Parathyroid adenoma (tissue), 2 donors: Measurements from ENCODE around the gene TRMT10A.
A peak's percentile ranks its signal among the peaks of the same experiment; 100 is the strongest.

Experiments used
- H2AFZ ChIP-seq: fragments of 300-600 bp; sonication (generic); one replicate; pipeline ENCODE4 v1.7.0; 2017; ENCODE audit warnings: antibody characterized with exemption, mild to moderate bottlenecking
- H3K27ac ChIP-seq: fragments of 300-600 bp; sonication (generic); one replicate; pipeline ENCODE4 v1.7.0; 2017
- H3K27me3 ChIP-seq: fragments of 300-600 bp; sonication (generic); one replicate; pipeline ENCODE4 v1.7.0; 2017; ENCODE audit warnings: low read length; ENCODE audit not compliant: control insufficient read depth, insufficient read depth
- H3K36me3 ChIP-seq: fragments of 300-600 bp; sonication (generic); one replicate; pipeline ENCODE4 v1.7.0; 2017; ENCODE audit warnings: low read length; ENCODE audit not compliant: control insufficient read depth, insufficient read depth
- H3K4me1 ChIP-seq: fragments of 300-600 bp; sonication (generic); one replicate; pipeline ENCODE4 v1.7.0; 2017; ENCODE audit warnings: control low read depth
- H3K4me2 ChIP-seq: fragments of 300-600 bp; sonication (generic); one replicate; pipeline ENCODE4 v1.7.0; 2017; ENCODE audit warnings: low read length
- H3K4me3 ChIP-seq: fragments of 300-600 bp; sonication (generic); one replicate; pipeline ENCODE4 v1.7.0; 2017; ENCODE audit warnings: low read depth, low read length
- H3K79me2 ChIP-seq: fragments of 300-600 bp; sonication (generic); one replicate; pipeline ENCODE4 v1.7.0; 2017; ENCODE audit warnings: control low read depth
- H3K9ac ChIP-seq: fragments of 300-600 bp; sonication (generic); one replicate; pipeline ENCODE4 v1.7.0; 2017; ENCODE audit warnings: mild to moderate bottlenecking
- H3K9me3 ChIP-seq: fragments of 300-600 bp; sonication (generic); one replicate; pipeline ENCODE4 v1.7.0; 2017; ENCODE audit warnings: low read length; ENCODE audit not compliant: control insufficient read depth
- TF ChIP-seq, protein P1 (sequence below): fragments of 300-600 bp; sonication (generic); IDR thresholded peaks from one replicate; pipeline ENCODE4 v1.7.0; 2017; ENCODE audit warnings: antibody characterized with exemption, mild to moderate bottlenecking
- donor health status: primary hyperparathyroidism.

The TRMT10A gene

GRCh38 chr4:99563310-99564186, at the start of gene TRMT10A:
Gene TRMT10A, minus strand, starts transcription at chr4:99564039. Its CDS starts 4,701 bp downstream, at chr4:99559338.
- H3K27ac ChIP-seq, result peak within 1 kb of the TSS; percentile 84
- TF ChIP-seq, protein P1, sequence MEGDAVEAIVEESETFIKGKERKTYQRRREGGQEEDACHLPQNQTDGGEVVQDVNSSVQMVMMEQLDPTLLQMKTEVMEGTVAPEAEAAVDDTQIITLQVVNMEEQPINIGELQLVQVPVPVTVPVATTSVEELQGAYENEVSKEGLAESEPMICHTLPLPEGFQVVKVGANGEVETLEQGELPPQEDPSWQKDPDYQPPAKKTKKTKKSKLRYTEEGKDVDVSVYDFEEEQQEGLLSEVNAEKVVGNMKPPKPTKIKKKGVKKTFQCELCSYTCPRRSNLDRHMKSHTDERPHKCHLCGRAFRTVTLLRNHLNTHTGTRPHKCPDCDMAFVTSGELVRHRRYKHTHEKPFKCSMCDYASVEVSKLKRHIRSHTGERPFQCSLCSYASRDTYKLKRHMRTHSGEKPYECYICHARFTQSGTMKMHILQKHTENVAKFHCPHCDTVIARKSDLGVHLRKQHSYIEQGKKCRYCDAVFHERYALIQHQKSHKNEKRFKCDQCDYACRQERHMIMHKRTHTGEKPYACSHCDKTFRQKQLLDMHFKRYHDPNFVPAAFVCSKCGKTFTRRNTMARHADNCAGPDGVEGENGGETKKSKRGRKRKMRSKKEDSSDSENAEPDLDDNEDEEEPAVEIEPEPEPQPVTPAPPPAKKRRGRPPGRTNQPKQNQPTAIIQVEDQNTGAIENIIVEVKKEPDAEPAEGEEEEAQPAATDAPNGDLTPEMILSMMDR, result peak; percentile 8
- H3K36me3 ChIP-seq, result no peaks in the 10 kb centered on the region
- peak within 1 kb of the TSS; percentile 92 for H2AFZ ChIP-seq
- H3K4me3 ChIP-seq, result peak within 1 kb of the TSS; percentile 91
- H3K27me3 ChIP-seq, result no peaks in the 10 kb centered on the region
- no peaks in the 10 kb centered on the region for H3K9me3 ChIP-seq
- no peaks in the 10 kb centered on the region for H3K79me2 ChIP-seq
- H3K4me1 ChIP-seq, result no peaks in the 10 kb centered on the region
- peak within 1 kb of the TSS; percentile 15 for H3K9ac ChIP-seq
- peak within 1 kb of the TSS; percentile 77 for H3K4me2 ChIP-seq

- H3K9me3 ChIP-seq, result no peaks in the 10 kb centered on the region
- no peak overlapping the region for H3K9ac ChIP-seq
- H3K4me3 ChIP-seq, result no peak overlapping the region
- no peak overlapping the region for H3K27ac ChIP-seq
- TF ChIP-seq, protein P1, result no peak
- H3K36me3 ChIP-seq, result no peaks in the 10 kb centered on the region
- H2AFZ ChIP-seq, result no peak overlapping the region
- H3K79me2 ChIP-seq, result no peaks in the 10 kb centered on the region
- no peaks in the 10 kb centered on the region for H3K27me3 ChIP-seq
- H3K4me1 ChIP-seq, result no peaks in the 10 kb centered on the region
- H3K4me2 ChIP-seq, result no peak overlapping the region
Measured at GRCh38 chr4:99612704-99613103, 48.9 kb upstream of the TRMT10A start.

- no peak overlapping the region for H3K27ac ChIP-seq
Measured at GRCh38 chr4:99612281-99612680, 48.4 kb upstream of the TRMT10A start.

DNA sequence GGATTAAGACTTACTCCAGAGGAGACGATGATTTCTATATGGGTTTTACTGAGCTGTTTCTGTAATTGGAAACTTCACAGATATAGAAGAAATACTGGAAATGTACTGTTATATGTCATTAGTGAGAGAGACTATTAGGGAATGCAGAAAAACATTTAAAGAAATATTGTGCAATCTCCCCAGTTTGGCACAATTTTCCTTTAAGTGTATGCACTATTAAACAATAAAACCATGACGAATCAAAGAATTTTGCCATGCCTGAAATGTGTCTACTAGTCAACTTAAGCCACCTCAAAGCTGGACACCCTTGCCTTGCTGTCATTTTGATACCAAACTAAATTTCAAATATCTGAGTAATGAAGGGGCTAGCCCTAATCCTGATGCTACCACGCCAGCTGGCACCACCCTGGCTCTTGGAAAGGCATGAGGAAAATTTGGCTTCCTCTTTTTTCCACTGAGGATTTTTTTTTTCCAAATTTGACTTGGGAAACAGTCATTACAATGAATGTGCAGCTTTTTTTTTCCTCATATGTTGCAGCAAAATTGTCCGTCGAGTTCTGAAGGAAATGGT, 46.9 kb upstream of the TRMT10A start:
- Histone ChIP-seq H3K27ac (no peak overlapping the region), H3K79me2 (no peaks in the 10 kb centered on the region), H2AFZ (no peak overlapping the region), H3K4me2 (no peak overlapping the region), H3K27me3 (no peaks in the 10 kb centered on the region), H3K4me1 (no peaks in the 10 kb centered on the region), H3K9ac (no peak overlapping the region), H3K9me3 (no peaks in the 10 kb centered on the region), H3K4me3 (no peak overlapping the region), H3K36me3 (no peaks in the 10 kb centered on the region)
- TF ChIP-seq, protein P1, result no peak

More at GRCh38 chr4:99612281-99612680, 48.4 kb upstream of the TRMT10A start:
- H3K4me1 ChIP-seq, result no peaks in the 10 kb centered on the region
- no peaks in the 10 kb centered on the region for H3K36me3 ChIP-seq
- TF ChIP-seq, protein P1, result no peak
- H2AFZ ChIP-seq, result no peak overlapping the region
- no peak overlapping the region for H3K4me2 ChIP-seq
- H3K4me3 ChIP-seq, result no peak overlapping the region
- no peaks in the 10 kb centered on the region for H3K9me3 ChIP-seq
- no peaks in the 10 kb centered on the region for H3K79me2 ChIP-seq
- no peak overlapping the region for H3K9ac ChIP-seq
- no peaks in the 10 kb centered on the region for H3K27me3 ChIP-seq
